ENCODE measurements around the gene SNRNP200.

- TF ChIP-seq CTCF (conservative IDR thresholded peaks at IDR 0.05 in 1 of 2, IDR thresholded peaks at IDR 0.05 in 1 of 2; ENCODE audit: extremely low read depth in 1 of 2, insufficient read depth in 1 of 2, low read depth in 1 of 2, low read length in 2 of 2) (no peak), EZH2 (IDR thresholded peaks at IDR 0.05; ENCODE audit: borderline replicate concordance, low read length) (no peak)
These were observed 63.3 kb downstream of the SNRNP200 start for GRCh38 chr2:96241900-96242611.

Data from mammary epithelial cell (primary cell).